Testis (tissue), 2 donors: ENCODE results near the gene RNF38.

Source experiments
- CTCF ChIP-seq, 3 experiments: fragments of 450-650 bp in 2 of 3; fragments of 200-600 bp in 1 of 3; sonication (generic) in 1 of 3; IDR thresholded peaks; one replicate each; pipeline ENCODE4 v1.5.1; 2016 to 2019; ENCODE audit warnings: antibody characterized with exemption in 3 of 3, mild to moderate bottlenecking in 2 of 3, moderate library complexity in 1 of 3
- POLR2A ChIP-seq: fragments of 450-650 bp; IDR thresholded peaks from one replicate; pipeline ENCODE4 v1.6.1; 2017; ENCODE audit warnings: antibody characterized with exemption, mild to moderate bottlenecking, moderate library complexity

GRCh38 chr9:36323926-36324325 lies 76.1 kb downstream of the RNF38 start:
- TF ChIP-seq CTCF (IDR thresholded peaks at IDR 0.05) (no peak), POLR2A (no peak)
